ENCODE measurements around the gene MAP3K14.
A peak's percentile ranks its signal among the peaks of the same experiment; 100 is the strongest.

MAP3K14 gene

DNA sequence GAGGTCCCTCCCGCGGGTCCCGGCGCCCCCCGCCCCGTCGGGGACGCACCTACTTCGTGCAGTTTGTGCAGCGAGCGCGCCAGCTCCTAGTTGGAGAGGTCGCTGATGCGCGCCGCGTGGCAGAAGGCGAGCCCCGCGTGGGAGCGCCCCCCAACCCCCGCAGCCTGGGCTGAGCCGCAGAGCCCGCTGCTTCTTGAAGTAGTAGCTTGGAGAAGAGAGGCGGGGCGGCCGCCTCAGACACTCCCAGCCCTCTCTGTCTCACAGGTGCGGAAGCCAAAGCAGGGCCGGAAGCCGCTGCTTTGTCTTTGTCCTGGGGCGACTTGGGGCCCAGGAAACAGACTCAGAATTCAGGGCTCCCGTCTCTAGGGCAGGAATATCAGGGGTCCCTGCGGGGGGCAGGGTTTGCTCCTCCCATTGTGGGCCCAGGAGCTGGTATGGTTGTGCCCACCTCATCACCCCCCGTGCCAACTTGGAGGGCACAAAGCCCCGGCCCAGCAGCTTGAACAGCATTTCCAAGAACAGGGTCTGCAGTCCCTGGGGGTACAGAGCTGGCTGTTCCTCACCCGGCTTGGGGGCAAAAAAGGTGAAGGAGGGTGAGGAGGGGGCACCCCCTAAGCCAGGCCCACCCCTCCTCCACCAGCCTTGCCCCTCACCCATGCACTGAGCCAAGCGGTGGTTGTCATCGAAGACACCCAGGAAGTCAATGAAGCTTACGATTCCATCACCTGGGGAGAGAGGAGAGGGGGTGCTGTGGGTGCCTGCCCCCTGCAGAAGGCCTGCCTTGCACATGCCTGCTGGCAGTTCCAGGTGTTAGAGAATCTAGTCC, 68.5 kb downstream of the MAP3K14 start:
- H3K27ac ChIP-seq (ENCODE audit: low read depth, low read length), result no peak overlapping the region
- H3K9me3 ChIP-seq (ENCODE audit: control insufficient read depth in 5 of 5, low read length in 5 of 5), result no peaks in the 10 kb centered on the region
- peak overlapping the region in 4 of 5 donors; percentile 47 to 67 (median 58) for H3K4me3 ChIP-seq (ENCODE audit: low read depth in 1 of 5, low read length in 5 of 5)
- H3K36me3 ChIP-seq (ENCODE audit: control insufficient read depth in 5 of 5, insufficient read depth in 5 of 5, low read length in 5 of 5), result peaks cover 0 to 38% (median 26%) of the 10 kb centered on the region in 5 donors
- no peaks in the 10 kb centered on the region for H3K27me3 ChIP-seq (ENCODE audit: control insufficient read depth in 5 of 5, insufficient read depth in 4 of 5, low read length in 5 of 5)
- H3K9ac ChIP-seq (ENCODE audit: low read length in 5 of 5), result peak overlapping the region in 2 of 5 donors; percentile 22 to 30
- peaks cover 0 to 23% (median 21%) of the 10 kb centered on the region in 5 donors for H3K4me1 ChIP-seq (ENCODE audit: control insufficient read depth in 5 of 5, insufficient read depth in 5 of 5, low read length in 5 of 5)

DNA sequence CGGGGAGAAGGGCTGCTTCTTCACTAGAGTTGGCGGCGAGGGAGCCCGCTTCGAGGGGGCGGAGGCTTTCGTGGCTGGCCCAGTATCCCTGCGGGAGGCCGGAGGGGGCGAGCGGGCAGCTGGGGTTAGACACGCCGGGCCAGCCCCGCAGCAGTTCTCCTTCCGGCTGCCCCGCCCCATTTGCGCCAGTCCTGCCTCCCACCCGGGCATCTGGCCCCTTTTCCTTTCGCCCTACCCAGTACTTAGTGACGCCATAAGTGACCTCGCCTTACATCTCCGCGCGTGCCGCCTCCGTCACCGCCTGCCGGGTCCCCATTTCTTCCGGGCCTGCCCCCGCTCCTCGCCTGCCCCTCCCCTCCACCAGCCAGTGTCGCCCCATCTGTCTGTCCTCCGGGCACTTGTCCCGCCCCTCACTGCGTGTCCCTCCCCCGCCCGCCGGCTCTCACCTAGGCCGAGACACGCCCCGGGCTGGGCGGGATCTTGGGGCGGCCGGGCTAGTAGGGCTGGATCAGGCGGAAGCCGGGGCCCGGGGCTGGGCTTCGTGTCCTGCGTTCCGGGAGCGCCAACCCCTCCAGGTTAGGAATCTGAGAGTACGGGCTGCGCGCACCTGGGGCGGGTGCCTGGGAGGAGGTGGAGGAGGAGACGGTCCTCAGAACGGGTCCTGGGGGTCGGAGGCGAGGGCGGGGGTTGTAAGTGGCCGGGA, 69.2 kb downstream of the MAP3K14 start:
- peak overlapping the region in 4 of 5 donors; percentile 47 to 67 (median 58) for H3K4me3 ChIP-seq (ENCODE audit: low read depth in 1 of 5, low read length in 5 of 5)
- peaks cover 0 to 23% (median 21%) of the 10 kb centered on the region in 5 donors for H3K4me1 ChIP-seq (ENCODE audit: control insufficient read depth in 5 of 5, insufficient read depth in 5 of 5, low read length in 5 of 5)
- H3K27ac ChIP-seq (ENCODE audit: low read depth, low read length), result no peak overlapping the region
- H3K9ac ChIP-seq (ENCODE audit: low read length in 5 of 5), result peak overlapping the region in 2 of 5 donors; percentile 47 to 56
- H3K27me3 ChIP-seq (ENCODE audit: control insufficient read depth in 5 of 5, insufficient read depth in 4 of 5, low read length in 5 of 5), result no peaks in the 10 kb centered on the region
- no peaks in the 10 kb centered on the region for H3K9me3 ChIP-seq (ENCODE audit: control insufficient read depth in 5 of 5, low read length in 5 of 5)
- peaks cover 0 to 45% (median 32%) of the 10 kb centered on the region in 5 donors for H3K36me3 ChIP-seq (ENCODE audit: control insufficient read depth in 5 of 5, insufficient read depth in 5 of 5, low read length in 5 of 5)

DNA sequence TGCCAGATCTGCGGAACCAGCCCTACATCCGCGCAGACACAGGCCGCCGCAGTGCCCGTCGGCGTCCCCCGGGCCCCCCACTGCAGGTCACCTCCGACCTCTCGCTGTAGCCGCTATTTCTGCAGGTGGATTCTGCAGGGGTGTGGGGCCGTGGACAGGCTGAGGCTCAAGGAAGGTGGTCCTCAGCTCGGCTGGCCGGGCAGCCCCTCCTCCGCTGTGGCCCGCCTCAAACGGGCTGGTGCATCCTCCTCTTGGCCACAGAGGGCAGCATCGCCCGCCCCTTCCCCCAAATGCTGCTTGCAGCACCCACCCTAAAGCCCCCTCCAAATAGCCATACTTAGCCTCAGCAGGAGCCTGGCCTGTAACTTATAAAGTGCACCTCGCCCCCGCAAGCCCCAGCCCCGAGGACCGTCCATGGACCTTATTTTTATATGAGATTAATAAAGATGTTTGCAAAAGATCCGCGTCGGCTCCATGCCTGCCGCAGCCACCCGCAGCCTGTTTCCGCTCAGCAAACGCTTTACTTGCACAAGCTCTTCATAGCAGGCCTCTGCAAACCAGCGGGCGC, 69.9 kb downstream of the MAP3K14 start:
- Histone ChIP-seq H3K27me3 (ENCODE audit: control insufficient read depth in 5 of 5, insufficient read depth in 4 of 5, low read length in 5 of 5) (no peaks in the 10 kb centered on the region), H3K9me3 (ENCODE audit: control insufficient read depth in 5 of 5, low read length in 5 of 5) (no peaks in the 10 kb centered on the region), H3K4me3 (ENCODE audit: low read depth in 1 of 5, low read length in 5 of 5) (peak overlapping the region in 4 of 5 donors; percentile 47 to 67 (median 58)), H3K36me3 (ENCODE audit: control insufficient read depth in 5 of 5, insufficient read depth in 5 of 5, low read length in 5 of 5) (peaks cover 0 to 52% (median 36%) of the 10 kb centered on the region in 5 donors), H3K9ac (ENCODE audit: low read length in 5 of 5) (peak overlapping the region in 2 of 5 donors; percentile 47 to 56), H3K4me1 (ENCODE audit: control insufficient read depth in 5 of 5, insufficient read depth in 5 of 5, low read length in 5 of 5) (peaks cover 0 to 23% (median 20%) of the 10 kb centered on the region in 5 donors), H3K27ac (ENCODE audit: low read depth, low read length) (no peak overlapping the region)

DNA sequence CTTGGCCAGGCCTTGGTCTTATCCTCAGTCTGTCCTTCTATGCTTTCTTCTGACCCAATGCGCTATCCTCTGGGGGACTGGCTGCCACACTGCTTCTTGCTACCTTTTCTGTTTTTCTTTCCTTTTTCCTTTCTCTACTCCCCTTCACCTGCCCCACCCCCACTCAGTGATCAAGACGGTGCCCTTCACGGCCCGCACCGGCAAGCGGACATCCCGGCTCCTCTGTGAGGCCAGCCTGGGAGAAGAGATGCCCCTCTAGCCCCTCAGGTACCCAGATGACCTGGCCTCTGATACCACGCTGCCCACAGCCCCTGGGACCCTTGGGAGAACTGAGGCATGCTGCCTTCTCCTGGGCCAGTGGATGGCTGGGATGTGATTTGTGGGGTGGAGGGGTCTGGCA, 70.5 kb downstream of the MAP3K14 start:
- peaks cover 0 to 23% (median 20%) of the 10 kb centered on the region in 5 donors for H3K4me1 ChIP-seq (ENCODE audit: control insufficient read depth in 5 of 5, insufficient read depth in 5 of 5, low read length in 5 of 5)
- no peaks in the 10 kb centered on the region for H3K9me3 ChIP-seq (ENCODE audit: control insufficient read depth in 5 of 5, low read length in 5 of 5)
- no peak overlapping the region for H3K9ac ChIP-seq (ENCODE audit: low read length in 5 of 5)
- H3K4me3 ChIP-seq (ENCODE audit: low read depth in 1 of 5, low read length in 5 of 5), result peak overlapping the region in 2 of 5 donors; percentile 58 to 67
- peaks cover 0 to 55% (median 36%) of the 10 kb centered on the region in 5 donors for H3K36me3 ChIP-seq (ENCODE audit: control insufficient read depth in 5 of 5, insufficient read depth in 5 of 5, low read length in 5 of 5)
- H3K27ac ChIP-seq (ENCODE audit: low read depth, low read length), result no peak overlapping the region
- H3K27me3 ChIP-seq (ENCODE audit: control insufficient read depth in 5 of 5, insufficient read depth in 4 of 5, low read length in 5 of 5), result no peaks in the 10 kb centered on the region

DNA sequence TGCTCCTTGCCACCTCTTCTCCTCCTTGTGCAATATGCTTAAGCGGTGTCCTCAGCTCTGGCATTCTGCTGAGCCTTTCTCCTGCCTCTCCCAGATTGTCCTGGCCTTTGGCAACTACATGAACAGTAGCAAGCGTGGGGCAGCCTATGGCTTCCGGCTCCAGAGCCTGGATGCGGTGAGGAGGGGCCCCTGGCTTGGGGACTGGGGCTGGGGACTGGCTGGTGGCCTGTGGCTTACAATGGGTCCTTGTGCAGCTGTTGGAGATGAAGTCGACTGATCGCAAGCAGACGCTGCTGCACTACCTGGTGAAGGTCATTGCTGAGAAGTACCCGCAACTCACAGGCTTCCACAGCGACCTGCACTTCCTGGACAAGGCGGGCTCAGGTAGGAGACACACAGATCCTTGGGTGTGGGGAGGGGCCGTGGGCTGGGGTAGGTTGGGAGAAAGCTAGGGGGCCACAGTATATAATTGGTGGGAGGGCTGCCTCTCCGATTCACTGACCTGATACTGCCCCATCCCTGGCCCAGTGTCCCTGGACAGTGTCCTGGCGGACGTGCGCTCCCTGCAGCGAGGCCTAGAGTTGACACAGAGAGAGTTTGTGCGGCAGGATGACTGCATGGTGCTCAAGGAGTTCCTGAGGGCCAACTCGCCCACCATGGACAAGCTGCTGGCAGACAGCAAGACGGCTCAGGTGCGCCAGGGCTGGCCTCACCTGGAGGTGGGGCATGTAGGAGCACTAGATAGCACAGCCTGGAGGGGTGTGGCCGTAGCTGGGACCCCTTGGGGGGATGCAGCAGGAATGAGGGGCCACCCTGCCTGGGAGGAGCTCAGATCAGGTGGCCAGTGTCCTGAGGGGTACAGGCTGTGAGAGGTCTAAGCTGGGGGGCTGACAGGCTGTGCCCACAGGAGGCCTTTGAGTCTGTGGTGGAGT, 71.8 kb downstream of the MAP3K14 start:
- no peak overlapping the region for H3K27ac ChIP-seq (ENCODE audit: low read depth, low read length)
- H3K36me3 ChIP-seq (ENCODE audit: control insufficient read depth in 5 of 5, insufficient read depth in 5 of 5, low read length in 5 of 5), result peaks cover 0 to 66% (median 44%) of the 10 kb centered on the region in 5 donors
- no peak overlapping the region for H3K9ac ChIP-seq (ENCODE audit: low read length in 5 of 5)
- no peaks in the 10 kb centered on the region for H3K27me3 ChIP-seq (ENCODE audit: control insufficient read depth in 5 of 5, insufficient read depth in 4 of 5, low read length in 5 of 5)
- H3K4me1 ChIP-seq (ENCODE audit: control insufficient read depth in 5 of 5, insufficient read depth in 5 of 5, low read length in 5 of 5), result peaks cover 0 to 23% (median 20%) of the 10 kb centered on the region in 5 donors
- no peak overlapping the region for H3K4me3 ChIP-seq (ENCODE audit: low read depth in 1 of 5, low read length in 5 of 5)
- H3K9me3 ChIP-seq (ENCODE audit: control insufficient read depth in 5 of 5, low read length in 5 of 5), result no peaks in the 10 kb centered on the region

DNA sequence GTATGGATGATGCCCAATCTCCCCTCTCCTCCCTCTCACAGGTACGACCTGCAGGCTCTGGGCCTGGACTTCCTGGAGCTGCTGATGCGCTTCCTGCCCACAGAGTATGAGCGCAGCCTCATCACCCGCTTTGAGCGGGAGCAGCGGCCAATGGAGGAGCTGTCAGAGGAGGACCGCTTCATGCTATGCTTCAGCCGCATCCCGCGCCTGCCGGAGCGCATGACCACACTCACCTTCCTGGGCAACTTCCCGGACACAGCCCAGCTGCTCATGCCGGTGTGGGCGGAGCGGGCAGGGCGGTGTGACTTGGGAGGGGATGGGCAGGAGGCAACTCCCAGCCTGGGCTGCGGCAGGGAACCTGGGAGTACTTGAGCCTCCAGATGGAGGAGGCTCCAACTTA, 73.1 kb downstream of the MAP3K14 start:
- no peak overlapping the region for H3K27ac ChIP-seq (ENCODE audit: low read depth, low read length)
- peaks cover 0 to 74% (median 52%) of the 10 kb centered on the region in 5 donors for H3K36me3 ChIP-seq (ENCODE audit: control insufficient read depth in 5 of 5, insufficient read depth in 5 of 5, low read length in 5 of 5)
- H3K4me1 ChIP-seq (ENCODE audit: control insufficient read depth in 5 of 5, insufficient read depth in 5 of 5, low read length in 5 of 5), result peaks cover 0 to 23% (median 20%) of the 10 kb centered on the region in 5 donors

DNA sequence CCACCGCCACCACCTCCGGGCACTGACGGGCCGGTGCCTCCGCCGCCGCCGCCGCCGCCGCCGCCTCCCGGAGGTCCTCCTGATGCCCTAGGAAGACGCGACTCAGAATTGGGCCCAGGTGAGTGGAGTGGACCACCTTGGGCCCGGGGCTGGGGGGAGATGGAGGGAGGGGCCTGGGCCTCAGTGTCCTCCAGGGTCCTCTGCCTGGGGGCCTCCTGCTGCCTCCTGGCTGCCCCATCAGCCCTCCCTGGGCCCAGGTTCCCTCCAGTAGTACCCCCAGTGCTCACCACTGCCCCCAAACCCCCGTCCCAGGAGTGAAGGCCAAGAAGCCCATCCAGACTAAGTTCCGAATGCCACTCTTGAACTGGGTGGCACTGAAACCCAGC, 74.8 kb downstream of the MAP3K14 start:
- H3K4me1 ChIP-seq (ENCODE audit: control insufficient read depth in 5 of 5, insufficient read depth in 5 of 5, low read length in 5 of 5), result peaks cover 0 to 8% (median 7%) of the 10 kb centered on the region in 5 donors

More for the DNA sequence above, 73.1 kb downstream of the MAP3K14 start:
- H3K27me3 ChIP-seq (ENCODE audit: control insufficient read depth in 5 of 5, insufficient read depth in 4 of 5, low read length in 5 of 5), result no peaks in the 10 kb centered on the region
- H3K9me3 ChIP-seq (ENCODE audit: control insufficient read depth in 5 of 5, low read length in 5 of 5), result no peaks in the 10 kb centered on the region
- H3K4me3 ChIP-seq (ENCODE audit: low read depth in 1 of 5, low read length in 5 of 5), result no peak overlapping the region
- no peak overlapping the region for H3K9ac ChIP-seq (ENCODE audit: low read length in 5 of 5)

DNA sequence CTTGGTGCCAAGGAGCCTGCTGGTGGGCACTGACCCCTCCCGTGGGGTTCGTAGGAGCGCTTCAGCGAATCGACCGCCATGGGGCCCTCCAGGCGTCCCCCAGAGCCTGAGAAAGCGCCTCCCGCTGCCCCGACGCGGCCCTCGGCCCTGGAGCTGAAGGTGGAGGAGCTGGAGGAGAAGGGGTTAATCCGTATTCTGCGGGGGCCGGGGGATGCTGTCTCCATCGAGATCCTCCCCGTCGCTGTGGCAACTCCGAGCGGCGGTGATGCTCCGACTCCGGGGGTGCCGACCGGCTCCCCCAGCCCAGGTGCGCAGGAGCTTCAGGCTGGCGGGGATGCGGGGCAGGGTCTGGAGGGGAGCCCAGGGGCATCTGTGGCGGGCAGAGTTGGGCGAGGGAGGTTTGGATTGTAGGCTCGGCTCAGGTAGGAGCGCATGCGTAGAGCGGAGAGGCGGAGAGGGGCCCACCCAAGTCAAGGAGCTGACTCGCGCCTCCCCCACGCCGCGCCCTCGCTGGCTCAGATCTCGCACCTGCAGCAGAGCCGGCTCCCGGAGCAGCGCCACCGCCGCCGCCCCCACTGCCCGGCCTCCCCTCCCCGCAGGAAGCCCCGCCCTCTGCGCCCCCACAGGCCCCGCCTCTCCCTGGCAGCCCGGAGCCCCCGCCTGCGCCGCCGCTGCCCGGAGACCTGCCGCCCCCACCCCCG, 75.3 kb downstream of the MAP3K14 start:
- Histone ChIP-seq H3K4me1 (ENCODE audit: control insufficient read depth in 5 of 5, insufficient read depth in 5 of 5, low read length in 5 of 5) (peaks cover 0 to 3% (median 1%) of the 10 kb centered on the region in 5 donors), H3K9ac (ENCODE audit: low read length in 5 of 5) (no peak overlapping the region), H3K4me3 (ENCODE audit: low read depth in 1 of 5, low read length in 5 of 5) (no peak overlapping the region), H3K27ac (ENCODE audit: low read depth, low read length) (no peak overlapping the region), H3K9me3 (ENCODE audit: control insufficient read depth in 5 of 5, low read length in 5 of 5) (no peaks in the 10 kb centered on the region), H3K27me3 (ENCODE audit: control insufficient read depth in 5 of 5, insufficient read depth in 4 of 5, low read length in 5 of 5) (no peaks in the 10 kb centered on the region), H3K36me3 (ENCODE audit: control insufficient read depth in 5 of 5, insufficient read depth in 5 of 5, low read length in 5 of 5) (peaks cover 0 to 88% (median 63%) of the 10 kb centered on the region in 5 donors)

More for the DNA sequence above, 74.8 kb downstream of the MAP3K14 start:
- no peaks in the 10 kb centered on the region for H3K27me3 ChIP-seq (ENCODE audit: control insufficient read depth in 5 of 5, insufficient read depth in 4 of 5, low read length in 5 of 5)
- no peak overlapping the region for H3K9ac ChIP-seq (ENCODE audit: low read length in 5 of 5)
- peaks cover 0 to 92% (median 65%) of the 10 kb centered on the region in 5 donors for H3K36me3 ChIP-seq (ENCODE audit: control insufficient read depth in 5 of 5, insufficient read depth in 5 of 5, low read length in 5 of 5)
- H3K9me3 ChIP-seq (ENCODE audit: control insufficient read depth in 5 of 5, low read length in 5 of 5), result no peaks in the 10 kb centered on the region
- no peak overlapping the region for H3K4me3 ChIP-seq (ENCODE audit: low read depth in 1 of 5, low read length in 5 of 5)
- H3K27ac ChIP-seq (ENCODE audit: low read depth, low read length), result no peak overlapping the region

DNA sequence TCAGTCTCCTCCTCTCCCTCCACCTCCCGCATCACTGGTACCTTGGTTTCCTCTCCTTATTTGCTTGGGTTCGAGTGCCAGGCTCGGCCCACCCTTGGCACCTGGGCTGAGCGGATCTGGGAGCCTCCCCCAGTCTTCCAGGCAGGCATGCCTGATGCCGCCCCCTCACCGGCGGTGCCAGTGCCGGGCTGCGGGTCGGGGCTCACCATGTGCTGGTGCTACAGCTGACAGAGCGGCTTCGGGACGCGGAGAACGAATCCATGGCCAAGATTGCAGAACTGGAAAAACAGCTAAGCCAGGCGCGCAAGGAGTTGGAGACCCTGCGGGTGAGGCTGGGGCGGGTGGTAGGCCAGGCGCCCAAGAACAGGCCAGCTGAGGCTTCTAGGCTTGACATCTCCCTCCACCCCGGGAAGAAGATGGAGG, 75.9 kb downstream of the MAP3K14 start:
- Histone ChIP-seq H3K27ac (ENCODE audit: low read depth, low read length) (no peak overlapping the region), H3K27me3 (ENCODE audit: control insufficient read depth in 5 of 5, insufficient read depth in 4 of 5, low read length in 5 of 5) (no peaks in the 10 kb centered on the region), H3K4me3 (ENCODE audit: low read depth in 1 of 5, low read length in 5 of 5) (no peak overlapping the region), H3K4me1 (ENCODE audit: control insufficient read depth in 5 of 5, insufficient read depth in 5 of 5, low read length in 5 of 5) (no peaks in the 10 kb centered on the region), H3K9me3 (ENCODE audit: control insufficient read depth in 5 of 5, low read length in 5 of 5) (no peaks in the 10 kb centered on the region), H3K9ac (ENCODE audit: low read length in 5 of 5) (no peak overlapping the region), H3K36me3 (ENCODE audit: control insufficient read depth in 5 of 5, insufficient read depth in 5 of 5, low read length in 5 of 5) (peaks cover 0 to 88% (median 61%) of the 10 kb centered on the region in 5 donors)

All from subcutaneous abdominal adipose tissue (tissue), 5 donors.